Endothelial cell of umbilical vein (primary cell): ENCODE measurements around the gene TCAF2.
"Not testable (repeated sequence)": the region's sequence is repeated elsewhere in the genome, so short reads cannot be mapped to it uniquely, and the experiment has no call there.

Source experiments
- CTCF ChIP-seq, 2 donors: IDR thresholded peaks; 1 replicate in 1 of 2; 2 replicates in 1 of 2; pipeline ENCODE4 v1.5.1; 2011; ENCODE audit warnings: low read length in 2 of 2, mild to moderate bottlenecking in 2 of 2, moderate library complexity in 2 of 2, control low read depth in 1 of 2, inconsistent platforms in 1 of 2, low read depth in 1 of 2; ENCODE audit not compliant: insufficient read depth in 1 of 2; ENCODE audit errors: extremely low read depth in 1 of 2
- EZH2 ChIP-seq: IDR thresholded peaks from 2 replicates; pipeline ENCODE4 v1.6.1; 2012; ENCODE audit warnings: borderline replicate concordance, low read depth, mild to moderate bottlenecking, moderate library complexity, low read length, inconsistent platforms; ENCODE audit not compliant: severe bottlenecking
- JUN ChIP-seq: IDR thresholded peaks from 2 replicates; pipeline ENCODE4 v1.6.1; 2011; ENCODE audit warnings: borderline replicate concordance, low read depth; ENCODE audit not compliant: insufficient read length, insufficient read depth
- MAX ChIP-seq: IDR thresholded peaks from 2 replicates; pipeline ENCODE4 v1.6.1; 2011; ENCODE audit not compliant: insufficient read depth, insufficient read length

- TF ChIP-seq CTCF (IDR thresholded peaks at IDR 0.05; ENCODE audit: extremely low read depth in 1 of 2, insufficient read depth in 1 of 2, low read depth in 1 of 2, low read length in 2 of 2); EZH2; MAX; JUN: not testable (repeated sequence)
These were observed 22.7 kb upstream of the TCAF2 start for GRCh38 chr7:143598086-143598485.
